HG03469 (cell line): ENCODE data around the gene COQ8A.
A peak's percentile ranks its signal among the peaks of the same experiment; 100 is the strongest.

Experiments used
- ATAC-seq: cut with Tn5 transposase; IDR thresholded peaks from one replicate; pipeline ENCODE4 v1.9.1; 2021; ENCODE audit warnings: mild to moderate bottlenecking, moderate library complexity, moderate number of reproducible peaks; ENCODE audit not compliant: unreplicated experiment

The COQ8A gene

DNA sequence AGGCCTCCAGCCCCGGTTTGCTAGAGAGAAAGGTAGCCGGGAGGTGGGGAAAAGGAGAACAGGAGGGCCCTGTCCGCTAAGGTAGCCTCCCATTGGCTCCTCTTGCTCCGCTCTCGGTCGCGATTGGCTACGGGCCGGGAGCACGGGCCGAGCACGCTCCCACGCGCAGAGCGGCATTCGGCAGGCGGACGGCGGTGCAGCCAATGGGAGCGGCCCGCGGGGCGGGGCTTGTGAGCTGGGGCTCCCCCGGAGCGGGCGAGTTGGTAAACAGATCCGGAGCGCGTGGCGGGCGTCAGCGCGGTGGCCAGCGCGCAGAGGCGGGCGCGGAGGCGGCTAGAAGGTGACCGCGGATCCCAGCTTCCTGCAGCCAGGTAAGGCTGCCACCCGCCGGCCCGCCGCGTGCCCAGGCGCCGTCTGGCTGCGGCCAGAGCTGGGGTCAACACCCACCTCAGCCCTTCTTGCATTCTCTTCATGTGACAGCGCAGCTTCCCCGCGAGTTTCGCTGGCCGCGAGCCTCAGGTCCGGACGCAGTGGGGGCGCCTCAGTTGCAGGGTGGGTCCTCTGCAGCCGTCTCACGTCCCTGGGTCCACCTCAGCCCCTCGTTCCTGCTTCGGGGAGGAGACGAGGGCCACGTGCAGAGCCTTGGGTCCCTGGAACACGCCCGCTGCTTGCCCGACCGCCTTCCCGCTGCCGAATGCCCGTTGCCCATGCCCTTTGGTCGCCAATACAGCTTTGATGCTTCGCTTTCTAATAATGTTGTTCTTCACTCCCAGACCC, at the start of gene COQ8A:
COQ8A (plus strand) TSS at position 266 of the 777 bp plus-strand sequence. CDS start 21,092 bp downstream, outside the sequence.
- ATAC-seq: peak; percentile 97

- ATAC-seq: no peak
Measured at GRCh38 chr1:226890331-226891108, 49.6 kb upstream of the COQ8A start.

GRCh38 chr1:226891346-226891745, 48.7 kb upstream of the COQ8A start:
- ATAC-seq: no peak

DNA sequence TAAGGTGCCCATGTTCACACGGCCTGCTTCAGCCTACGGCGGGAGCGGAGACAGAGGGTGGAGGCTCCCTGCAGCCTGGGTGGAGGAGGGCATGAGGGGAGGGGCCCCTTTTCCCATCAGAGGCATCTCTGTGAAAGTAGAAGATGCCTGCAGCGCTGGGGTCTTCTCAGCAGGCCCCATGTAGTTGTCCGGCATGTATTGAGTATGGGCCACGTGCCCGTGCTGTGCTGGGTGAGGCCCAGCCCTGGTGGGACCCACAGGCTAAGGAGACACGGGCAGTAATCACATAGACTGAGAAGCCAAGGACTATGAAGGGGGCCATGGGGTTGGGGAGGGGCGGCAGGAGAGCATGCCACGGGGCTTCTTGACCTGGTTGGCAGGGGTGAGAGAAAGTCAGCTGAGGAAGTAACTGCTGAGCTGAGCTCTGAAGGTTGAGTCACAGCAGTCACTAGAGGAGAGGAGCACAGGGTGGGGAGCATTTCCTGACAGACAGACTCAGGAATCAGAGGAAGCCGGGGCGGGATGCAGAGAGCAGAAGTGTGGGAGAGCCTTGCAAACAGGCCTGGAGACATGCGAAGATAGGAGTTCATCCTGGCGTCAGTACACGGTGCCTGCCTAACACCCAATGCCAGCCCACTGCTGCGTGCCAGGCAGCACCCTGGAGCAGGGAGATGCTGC, 48.1 kb upstream of the COQ8A start:
- no peak for ATAC-seq

DNA sequence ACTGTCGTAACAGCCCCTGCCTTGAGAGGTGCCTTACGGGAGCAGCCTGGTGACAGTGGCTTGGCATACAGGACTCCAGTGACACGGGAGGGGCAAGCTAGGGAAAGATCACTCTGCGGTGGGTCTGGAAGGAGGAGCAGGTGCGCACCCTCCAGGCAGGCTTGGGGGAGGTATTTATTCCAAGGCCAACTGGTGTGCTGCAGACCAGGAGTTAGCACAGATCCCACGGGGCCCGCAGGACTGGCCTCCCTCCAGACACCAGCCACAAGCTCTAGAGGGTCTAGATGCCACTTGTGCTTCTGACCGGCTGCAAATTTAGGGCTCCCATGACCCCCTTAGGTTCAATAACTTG, 47.6 kb upstream of the COQ8A start:
- no peak for ATAC-seq

- ATAC-seq: no peak
Measured at GRCh38 chr1:226893936-226894335, 46.2 kb upstream of the COQ8A start.

DNA sequence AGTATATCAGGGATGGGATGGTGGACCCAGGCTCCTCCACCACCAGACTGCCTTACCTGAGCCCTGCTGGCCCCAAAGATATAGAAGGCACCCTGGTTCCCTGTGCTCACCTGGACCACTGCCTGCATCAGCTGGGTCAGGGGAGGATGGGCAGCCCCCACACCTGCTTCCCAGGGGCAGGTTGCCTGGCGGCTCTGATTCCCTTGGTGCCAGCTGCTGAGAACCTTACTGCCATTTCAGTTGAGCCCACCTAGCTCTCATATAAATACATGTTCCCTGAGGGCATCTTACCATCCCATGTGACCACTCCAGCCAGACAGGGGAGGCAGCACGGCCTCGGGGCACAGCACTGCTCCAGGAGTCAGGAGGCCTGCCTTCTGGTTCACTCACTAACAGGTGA, 45.3 kb upstream of the COQ8A start:
- no peak for ATAC-seq

DNA sequence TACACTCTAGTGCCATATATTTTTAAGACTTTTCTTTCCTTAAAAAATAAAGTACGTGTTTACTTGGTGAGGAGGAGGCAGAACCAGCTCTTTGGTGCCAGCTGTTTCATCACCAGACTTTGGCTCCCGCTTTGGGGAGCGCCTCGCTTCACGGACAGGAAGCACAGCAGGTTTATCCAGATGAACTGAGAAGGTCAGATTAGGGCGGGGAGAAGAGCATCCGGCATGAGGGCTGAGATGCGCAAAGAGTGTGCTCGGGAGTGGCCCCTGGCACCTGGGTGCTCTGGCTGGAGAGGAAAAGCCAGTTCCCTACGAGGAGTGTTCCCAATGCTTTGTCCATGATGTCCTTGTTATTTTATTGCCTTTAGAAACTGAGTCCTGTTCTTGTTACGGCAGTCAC, 44.5 kb upstream of the COQ8A start:
- no peak for ATAC-seq

DNA sequence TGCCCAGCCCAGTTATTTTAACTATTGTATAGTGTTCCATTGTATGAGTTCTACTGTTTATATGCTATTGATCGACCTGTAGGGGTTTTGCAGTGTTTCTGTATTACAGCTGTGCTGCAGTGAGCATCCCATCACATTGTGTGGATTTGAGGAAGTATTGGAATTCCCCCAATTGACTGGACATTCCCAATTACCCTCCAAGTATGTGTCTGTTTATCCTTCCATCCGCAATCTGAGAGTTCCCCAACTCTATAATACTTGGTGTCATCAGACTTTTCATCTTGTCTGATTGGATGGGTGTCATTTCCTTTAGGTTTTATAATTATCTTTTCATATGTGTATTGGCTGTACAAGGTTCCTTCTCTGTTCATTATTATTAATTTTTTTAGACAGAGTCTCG, 41.8 kb upstream of the COQ8A start:
- ATAC-seq: no peak

- no peak for ATAC-seq
Measured at GRCh38 chr1:226901421-226901820, 38.7 kb upstream of the COQ8A start.

- ATAC-seq: no peak
Measured at GRCh38 chr1:226902601-226903000, 37.5 kb upstream of the COQ8A start.

- no peak for ATAC-seq
Measured at GRCh38 chr1:226903819-226904716, 36.0 kb upstream of the COQ8A start.

DNA sequence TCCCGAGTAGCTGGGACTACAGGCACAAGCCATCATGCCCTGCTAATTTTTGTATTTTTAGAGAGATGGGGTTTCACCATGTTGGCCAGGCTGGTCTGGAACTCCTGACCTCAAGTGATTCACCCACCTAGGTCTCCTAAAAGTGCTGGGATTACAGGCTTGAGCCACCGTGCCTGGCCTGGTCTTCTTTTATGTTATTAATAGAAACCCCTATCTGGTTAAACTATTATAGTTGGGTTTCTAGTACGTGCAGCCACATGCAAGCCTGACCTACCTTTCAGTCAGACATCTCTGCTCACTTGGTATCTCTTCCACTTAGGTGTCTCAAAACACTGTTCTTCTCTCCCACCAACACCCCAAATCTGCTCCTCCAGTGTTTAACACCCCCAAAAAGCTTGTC, 35.3 kb upstream of the COQ8A start:
- no peak for ATAC-seq

DNA sequence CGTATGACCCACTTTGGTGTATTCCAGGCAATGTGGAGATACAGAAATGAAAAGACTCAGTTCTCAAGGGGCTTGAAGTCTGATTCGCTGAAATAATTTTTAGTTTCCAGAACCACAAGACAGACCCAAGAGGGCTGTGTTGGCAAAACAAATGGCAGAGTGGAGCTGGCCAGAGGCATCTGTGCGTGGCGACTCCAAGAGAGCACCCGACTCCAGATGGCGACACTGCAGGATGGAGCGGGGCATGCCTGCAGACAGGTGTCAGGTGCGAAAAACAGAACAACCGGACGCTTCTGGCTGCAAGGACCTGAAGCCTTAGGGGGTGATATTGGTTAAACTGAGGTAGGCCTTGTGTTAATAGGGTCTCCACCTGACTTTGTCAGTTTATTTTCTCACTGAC, 31.7 kb upstream of the COQ8A start:
- no peak for ATAC-seq

DNA sequence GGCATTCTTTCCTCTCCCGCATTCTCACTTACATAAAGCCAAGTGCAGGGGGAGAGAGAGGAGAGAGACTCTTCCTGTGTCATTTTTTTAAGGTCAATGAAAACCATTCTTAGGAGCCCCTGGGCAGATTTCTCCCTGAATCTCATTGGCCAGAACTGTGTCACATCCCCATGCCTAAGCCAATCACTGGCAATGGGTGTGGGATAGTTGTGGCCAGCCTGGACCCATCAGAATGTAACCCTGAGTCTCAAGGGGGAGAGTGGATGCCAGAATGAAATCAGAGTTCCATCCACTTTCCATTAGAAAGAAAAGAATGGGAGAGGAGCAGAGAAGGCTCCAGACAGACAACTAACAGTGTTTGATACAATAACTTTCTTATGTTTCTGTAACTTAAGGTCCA, 31.2 kb upstream of the COQ8A start:
- no peak for ATAC-seq

GRCh38 chr1:226912587-226913176, 27.4 kb upstream of the COQ8A start:
- ATAC-seq: no peak

DNA sequence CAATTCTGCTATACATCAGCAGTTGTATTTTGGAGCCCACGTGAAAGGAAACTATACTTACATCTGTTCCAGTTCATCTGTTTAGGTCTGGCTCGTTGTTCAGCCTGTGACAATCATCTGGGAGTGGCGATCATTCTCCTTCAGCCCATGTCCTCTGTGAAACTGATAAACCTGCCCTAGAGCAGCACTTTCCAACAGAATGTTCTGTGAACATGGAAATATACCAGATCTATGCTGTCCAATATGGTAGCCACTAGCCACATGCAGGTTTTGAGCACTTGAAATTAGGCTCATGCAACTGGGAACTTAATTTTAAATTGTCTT, 24.5 kb upstream of the COQ8A start:
- no peak for ATAC-seq

- ATAC-seq: no peak
Measured at GRCh38 chr1:226916497-226916896, 23.6 kb upstream of the COQ8A start.

DNA sequence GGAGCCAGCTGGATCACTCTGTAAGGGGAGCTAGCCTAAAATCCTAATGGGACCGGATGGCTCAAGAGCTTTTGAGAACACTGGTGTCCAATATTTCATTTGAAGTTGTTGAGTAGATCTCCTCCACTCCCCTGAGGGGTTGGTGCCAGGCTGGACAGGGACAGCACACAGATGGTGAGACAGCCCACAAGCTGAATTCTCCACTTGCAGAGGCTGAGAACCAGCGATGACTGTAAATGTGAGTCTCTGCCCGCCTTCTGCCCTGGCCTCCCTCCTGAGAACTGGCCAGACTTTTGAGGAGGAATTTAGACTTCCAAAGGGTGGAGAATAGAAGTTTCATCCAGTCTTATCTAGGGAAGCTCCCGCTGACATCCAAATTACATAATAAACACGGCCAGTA, 20.5 kb upstream of the COQ8A start:
- no peak for ATAC-seq

- no peak for ATAC-seq
Measured at GRCh38 chr1:226919995-226920394, 20.1 kb upstream of the COQ8A start.
